H9 (cell line): ENCODE measurements around the gene GCLC. TPM values are rescaled to one million over a fixed set of nuclear protein-coding genes. Genes with fewer than 3 reads are reported as not detected.

Experiments
- DNase-seq: peaks from one replicate; pipeline ENCODE4 v3.0.0-alpha.2; 2017
- H2AFZ ChIP-seq: one replicate; pipeline ENCODE4 v1.6.1; 2013; ENCODE audit warnings: mild to moderate bottlenecking, low read length, control low read depth, moderate library complexity
- H2AK5ac ChIP-seq: 2 replicates; pipeline ENCODE4 v1.6.1; 2013; ENCODE audit warnings: low read length, control low read depth, mixed read lengths; ENCODE audit not compliant: insufficient read length
- H2BK120ac ChIP-seq: one replicate; pipeline ENCODE4 v1.6.1; 2013; ENCODE audit warnings: low read depth, mild to moderate bottlenecking, low read length, control low read depth, inconsistent platforms; ENCODE audit not compliant: poor library complexity, severe bottlenecking
- H2BK12ac ChIP-seq: 2 replicates; pipeline ENCODE4 v1.6.1; 2013; ENCODE audit warnings: low read length, control low read depth, mixed read lengths, low read depth; ENCODE audit not compliant: insufficient read length
- H2BK15ac ChIP-seq: 2 replicates; pipeline ENCODE4 v1.6.1; 2013; ENCODE audit warnings: low read depth, low read length, control low read depth
- H2BK20ac ChIP-seq: one replicate; pipeline ENCODE4 v1.6.1; 2013; ENCODE audit warnings: low read depth, mild to moderate bottlenecking, low read length, control low read depth, inconsistent platforms; ENCODE audit not compliant: poor library complexity, severe bottlenecking
- H2BK5ac ChIP-seq: 2 replicates; pipeline ENCODE4 v1.6.1; 2013; ENCODE audit warnings: low read length, control low read depth, mixed read lengths; ENCODE audit not compliant: insufficient read length
- H3K14ac ChIP-seq: 2 replicates; pipeline ENCODE4 v1.6.1; 2013; ENCODE audit warnings: low read length, control low read depth; ENCODE audit not compliant: insufficient read depth
- H3K18ac ChIP-seq: 2 replicates; pipeline ENCODE4 v1.6.1; 2013; ENCODE audit warnings: low read depth, mild to moderate bottlenecking, mixed read lengths, low read length, control low read depth; ENCODE audit not compliant: insufficient read length
- H3K23ac ChIP-seq: 2 replicates; pipeline ENCODE4 v1.6.1; 2013; ENCODE audit warnings: low read length, control low read depth, mixed read lengths, low read depth; ENCODE audit not compliant: insufficient read length
- H3K23me2 ChIP-seq: 2 replicates; pipeline ENCODE4 v1.6.1; 2013; ENCODE audit warnings: low read depth, mild to moderate bottlenecking, mixed read lengths, low read length, control low read depth; ENCODE audit not compliant: insufficient read length, poor library complexity, severe bottlenecking
- H3K27ac ChIP-seq: 2 replicates; pipeline ENCODE4 v1.5.1; 2013; ENCODE audit warnings: low read length, control low read depth, mixed read lengths, low read depth; ENCODE audit not compliant: insufficient read length
- H3K27me3 ChIP-seq: 2 replicates; pipeline ENCODE4 v1.6.1; 2013; ENCODE audit warnings: low read length, control low read depth, inconsistent platforms; ENCODE audit not compliant: insufficient read depth
- H3K4ac ChIP-seq: 2 replicates; pipeline ENCODE4 v1.6.1; 2013; ENCODE audit warnings: low read depth, mild to moderate bottlenecking, control low read depth, inconsistent platforms, low read length, moderate library complexity
- H3K4me1 ChIP-seq: 2 replicates; pipeline ENCODE4 v1.6.1; 2013; ENCODE audit warnings: low read length, control low read depth, inconsistent platforms; ENCODE audit not compliant: insufficient read depth
- H3K4me2 ChIP-seq: 2 replicates; pipeline ENCODE4 v1.6.1; 2013; ENCODE audit warnings: low read length, control low read depth, mixed read lengths; ENCODE audit not compliant: insufficient read length, insufficient read depth
- H3K56ac ChIP-seq: 2 replicates; pipeline ENCODE4 v1.6.1; 2013; ENCODE audit warnings: low read depth, mild to moderate bottlenecking, mixed read lengths, low read length, control low read depth; ENCODE audit not compliant: insufficient read length
- H3K79me1 ChIP-seq: 2 replicates; pipeline ENCODE4 v1.6.1; 2013; ENCODE audit warnings: low read depth, mild to moderate bottlenecking, moderate library complexity, low read length, control low read depth, inconsistent platforms; ENCODE audit not compliant: insufficient read depth, poor library complexity, severe bottlenecking
- H3K79me2 ChIP-seq: 2 replicates; pipeline ENCODE4 v1.6.1; 2013; ENCODE audit warnings: low read length, control low read depth, inconsistent platforms; ENCODE audit not compliant: insufficient read depth
- H3K9ac ChIP-seq: 2 replicates; pipeline ENCODE4 v1.6.1; 2013; ENCODE audit warnings: low read length, control low read depth, mixed read lengths; ENCODE audit not compliant: insufficient read length; ENCODE audit errors: extremely low read depth
- H3K9me3 ChIP-seq: one replicate; pipeline ENCODE4 v1.6.1; 2013; ENCODE audit warnings: low read depth, low read length, inconsistent platforms; ENCODE audit not compliant: control insufficient read depth
- H3T11ph ChIP-seq: one replicate; pipeline ENCODE4 v1.6.1; 2013; ENCODE audit warnings: mild to moderate bottlenecking, low read length, control low read depth, inconsistent platforms
- H4K20me1 ChIP-seq: one replicate; pipeline ENCODE4 v1.6.1; 2013; ENCODE audit not compliant: control insufficient read depth, insufficient read length, insufficient read depth
- H4K5ac ChIP-seq: 2 replicates; pipeline ENCODE4 v1.6.1; 2013; ENCODE audit warnings: low read depth, mild to moderate bottlenecking, mixed read lengths, low read length, control low read depth; ENCODE audit not compliant: insufficient read length
- H4K8ac ChIP-seq: replicated peaks from 2 replicates; pipeline ENCODE4 v1.6.1; 2013; ENCODE audit warnings: low read length, control low read depth, mixed read lengths, low read depth; ENCODE audit not compliant: insufficient read length
- H4K91ac ChIP-seq: 2 replicates; pipeline ENCODE4 v1.6.1; 2013; ENCODE audit warnings: low read depth, mild to moderate bottlenecking, moderate library complexity, mixed read lengths, low read length, control low read depth; ENCODE audit not compliant: insufficient read length
- H3K27ac Mint-ChIP-seq, 3 experiments: 2 replicates in 2 of 3; 3 replicates in 1 of 3; pipeline ENCODE4 v1.8.0; 2020 to 2021; ENCODE audit warnings: mixed read lengths in 3 of 3, mild to moderate bottlenecking in 1 of 3, moderate library complexity in 1 of 3
- H3K27me3 Mint-ChIP-seq: 2 replicates; pipeline ENCODE4 v1.8.0; 2021; ENCODE audit warnings: low read depth, mild to moderate bottlenecking, moderate library complexity, mixed read lengths
- H3K36me3 Mint-ChIP-seq, 3 experiments: 2 replicates in 2 of 3; 3 replicates in 1 of 3; pipeline ENCODE4 v1.8.0; 2020 to 2021; ENCODE audit warnings: low read depth in 3 of 3, mixed read lengths in 3 of 3; ENCODE audit not compliant: insufficient read depth in 1 of 3
- H3K4me1 Mint-ChIP-seq, 2 experiments: 2 replicates each; pipeline ENCODE4 v1.8.0; 2020; ENCODE audit warnings: mixed read lengths in 2 of 2
- H3K4me3 Mint-ChIP-seq, 2 experiments: 2 replicates in 1 of 2; 3 replicates in 1 of 2; pipeline ENCODE4 v1.8.0; 2020 to 2021; ENCODE audit warnings: mild to moderate bottlenecking in 2 of 2, mixed read lengths in 2 of 2, moderate library complexity in 1 of 2
- H3K9me3 Mint-ChIP-seq, 2 experiments: 2 replicates in 1 of 2; 3 replicates in 1 of 2; pipeline ENCODE4 v1.8.0; 2020; ENCODE audit warnings: mild to moderate bottlenecking in 2 of 2, mixed read lengths in 2 of 2, moderate library complexity in 1 of 2
- WGBS: extraction: QIAGEN DNeasy Blood & Tissue Kit; methylation state at CpG from one replicate; pipeline ENCODE4 v1.1.7; 2013; ENCODE audit warnings: missing lambda C conversion rate, low lambda C conversion rate, mixed read lengths; ENCODE audit not compliant: insufficient read length; ENCODE audit errors: extremely low coverage; 5-methylcytosine and 5-hydroxymethylcytosine counted together
- total RNA-seq: library from RNA; stranded (reverse); gene quantifications from 2 replicates; pipeline ENCODE4 v1.2.1, GENCODE V29; 2021
- TF ChIP-seq, protein P1 (sequence below): fragments of 200-600 bp; sonication (generic); conservative IDR thresholded peaks from 3 replicates; pipeline ENCODE4 v1.8.0; 2021; ENCODE audit warnings: antibody characterized with exemption, mild to moderate bottlenecking

GCLC gene
- total RNA-seq, 1 experiment from 2014 or later = 55.5 TPM

DNA sequence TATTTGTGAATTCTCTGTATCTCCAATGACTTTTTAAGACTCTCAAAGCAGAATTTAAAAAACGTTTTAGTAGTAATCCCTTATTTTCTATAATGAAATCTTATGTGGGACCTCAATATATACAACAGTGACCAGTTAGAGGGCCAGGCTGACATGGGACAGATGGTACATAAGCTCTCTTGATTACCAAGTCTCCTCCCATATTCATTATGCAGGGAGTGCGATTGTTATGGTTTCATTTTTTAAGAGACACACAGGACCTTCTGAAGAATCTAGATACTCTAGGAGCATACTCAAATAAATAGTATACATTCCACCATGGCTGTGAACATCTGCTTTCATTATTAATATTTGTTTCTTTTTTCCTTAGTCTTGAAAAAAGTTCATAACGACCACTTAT is 43.5 kb downstream of the GCLC start:
- Histone ChIP-seq H3T11ph (no peak overlapping the region), H2BK5ac (no peak overlapping the region), H3K14ac (no peak overlapping the region), H3K9me3 (no peaks in the 10 kb centered on the region), H3K18ac (no peak overlapping the region), H3K56ac (no peak overlapping the region), H4K20me1 (peaks cover 2% of the 10 kb centered on the region), H2BK20ac (no peak overlapping the region), H3K23ac (no peak overlapping the region), H3K23me2 (no peaks in the 10 kb centered on the region), H2BK15ac (no peak overlapping the region), H2BK12ac (no peak overlapping the region), H3K9ac (no peak overlapping the region), H4K5ac (no peak overlapping the region), H3K79me2 (no peaks in the 10 kb centered on the region), H2BK120ac (no peak overlapping the region), H2AK5ac (no peak overlapping the region), H3K27ac (no peak overlapping the region), H3K27me3 (no peaks in the 10 kb centered on the region), H4K91ac (no peak overlapping the region), H3K4me1 (no peaks in the 10 kb centered on the region), H3K4me2 (no peak overlapping the region), H4K8ac (no peak overlapping the region), H3K79me1 (no peaks in the 10 kb centered on the region), H2AFZ (no peak overlapping the region), H3K4ac (no peak overlapping the region)
- H3K36me3 Mint-ChIP-seq = peaks cover 11 to 72% (median 47%) of the 10 kb centered on the region in 3 experiments; a peak in 6 of 7 replicates
- H3K4me3 Mint-ChIP-seq = no peak overlapping the region
- WGBS = no CpG with 5 or more reads among the region's 3 CpGs
- TF ChIP-seq, protein P1, sequence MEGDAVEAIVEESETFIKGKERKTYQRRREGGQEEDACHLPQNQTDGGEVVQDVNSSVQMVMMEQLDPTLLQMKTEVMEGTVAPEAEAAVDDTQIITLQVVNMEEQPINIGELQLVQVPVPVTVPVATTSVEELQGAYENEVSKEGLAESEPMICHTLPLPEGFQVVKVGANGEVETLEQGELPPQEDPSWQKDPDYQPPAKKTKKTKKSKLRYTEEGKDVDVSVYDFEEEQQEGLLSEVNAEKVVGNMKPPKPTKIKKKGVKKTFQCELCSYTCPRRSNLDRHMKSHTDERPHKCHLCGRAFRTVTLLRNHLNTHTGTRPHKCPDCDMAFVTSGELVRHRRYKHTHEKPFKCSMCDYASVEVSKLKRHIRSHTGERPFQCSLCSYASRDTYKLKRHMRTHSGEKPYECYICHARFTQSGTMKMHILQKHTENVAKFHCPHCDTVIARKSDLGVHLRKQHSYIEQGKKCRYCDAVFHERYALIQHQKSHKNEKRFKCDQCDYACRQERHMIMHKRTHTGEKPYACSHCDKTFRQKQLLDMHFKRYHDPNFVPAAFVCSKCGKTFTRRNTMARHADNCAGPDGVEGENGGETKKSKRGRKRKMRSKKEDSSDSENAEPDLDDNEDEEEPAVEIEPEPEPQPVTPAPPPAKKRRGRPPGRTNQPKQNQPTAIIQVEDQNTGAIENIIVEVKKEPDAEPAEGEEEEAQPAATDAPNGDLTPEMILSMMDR = no peak
- peaks cover 0 to 6% of the 10 kb centered on the region in 2 experiments; a peak in 1 of 4 replicates for H3K4me1 Mint-ChIP-seq
- no peaks in the 10 kb centered on the region for H3K9me3 Mint-ChIP-seq
- DNase-seq = no peak
- no peaks in the 10 kb centered on the region for H3K27me3 Mint-ChIP-seq
- no peak overlapping the region for H3K27ac Mint-ChIP-seq
